ENCODE results near the gene RBPMS2. TPM values are rescaled to one million over a fixed set of nuclear protein-coding genes. Genes with fewer than 3 reads are reported as not detected.

RBPMS2 gene
- total RNA-seq, 2 donors from 2014 or later = 86.0 to 131 TPM

DNA sequence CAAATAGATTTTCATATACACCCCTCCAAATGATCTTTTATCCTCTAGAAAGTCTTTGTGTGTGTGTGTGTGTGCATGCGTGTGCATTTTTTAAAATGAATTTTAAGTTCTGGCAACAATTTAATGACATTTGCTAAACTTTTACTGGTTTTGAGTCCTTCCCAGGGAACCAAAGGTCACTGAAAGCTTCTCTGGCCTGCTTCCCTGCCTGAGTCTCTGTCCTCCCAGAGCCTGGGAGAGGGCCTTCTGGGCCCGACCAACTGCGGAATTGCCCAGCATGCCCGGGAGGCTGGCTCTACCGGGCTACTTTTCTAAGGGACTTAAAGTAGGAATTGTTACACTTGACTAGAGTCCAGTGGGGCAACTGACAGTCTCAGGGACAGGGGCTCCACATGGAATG lies 7.4 kb upstream of the RBPMS2 start:
- Mint-ChIP-seq H3K9me3 (no peaks in the 10 kb centered on the region), H3K4me3 (no peak overlapping the region), H3K36me3 (ENCODE audit: low read depth) (no peaks in the 10 kb centered on the region), H3K27me3 (ENCODE audit: insufficient read depth) (no peaks in the 10 kb centered on the region), H3K4me1 (peaks cover 35% of the 10 kb centered on the region), H3K27ac (no peak overlapping the region)
- no peaks in the 10 kb centered on the region for H3K36me3 ChIP-seq (ENCODE audit: control insufficient read depth, insufficient read depth, low read length)
- H3K9ac ChIP-seq (ENCODE audit: extremely low read depth, low read length, poor library complexity, severe bottlenecking) = no peak overlapping the region
- no peak overlapping the region for H3K4me3 ChIP-seq (ENCODE audit: low read length)
- TF ChIP-seq, protein P1, sequence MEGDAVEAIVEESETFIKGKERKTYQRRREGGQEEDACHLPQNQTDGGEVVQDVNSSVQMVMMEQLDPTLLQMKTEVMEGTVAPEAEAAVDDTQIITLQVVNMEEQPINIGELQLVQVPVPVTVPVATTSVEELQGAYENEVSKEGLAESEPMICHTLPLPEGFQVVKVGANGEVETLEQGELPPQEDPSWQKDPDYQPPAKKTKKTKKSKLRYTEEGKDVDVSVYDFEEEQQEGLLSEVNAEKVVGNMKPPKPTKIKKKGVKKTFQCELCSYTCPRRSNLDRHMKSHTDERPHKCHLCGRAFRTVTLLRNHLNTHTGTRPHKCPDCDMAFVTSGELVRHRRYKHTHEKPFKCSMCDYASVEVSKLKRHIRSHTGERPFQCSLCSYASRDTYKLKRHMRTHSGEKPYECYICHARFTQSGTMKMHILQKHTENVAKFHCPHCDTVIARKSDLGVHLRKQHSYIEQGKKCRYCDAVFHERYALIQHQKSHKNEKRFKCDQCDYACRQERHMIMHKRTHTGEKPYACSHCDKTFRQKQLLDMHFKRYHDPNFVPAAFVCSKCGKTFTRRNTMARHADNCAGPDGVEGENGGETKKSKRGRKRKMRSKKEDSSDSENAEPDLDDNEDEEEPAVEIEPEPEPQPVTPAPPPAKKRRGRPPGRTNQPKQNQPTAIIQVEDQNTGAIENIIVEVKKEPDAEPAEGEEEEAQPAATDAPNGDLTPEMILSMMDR (conservative IDR thresholded peaks at IDR 0.05) = no peak
- H3K27ac ChIP-seq (ENCODE audit: low read depth, low read length) = peak overlapping the region; percentile 30
- H3K4me1 ChIP-seq (ENCODE audit: control insufficient read depth, insufficient read depth, low read length) = peaks cover 3% of the 10 kb centered on the region
- no peaks in the 10 kb centered on the region for H3K27me3 ChIP-seq (ENCODE audit: control insufficient read depth, insufficient read depth, low read length, poor library complexity, severe bottlenecking)
- H3K9me3 ChIP-seq (ENCODE audit: control insufficient read depth, low read length) = no peaks in the 10 kb centered on the region
- 86 to 100% methylated on average over 1 to 5 of the region's 5 CpGs for WGBS, 2 experiments (ENCODE audit: insufficient coverage in 1 of 2, insufficient read length in 1 of 2)
- DNase-seq = no peak

DNA sequence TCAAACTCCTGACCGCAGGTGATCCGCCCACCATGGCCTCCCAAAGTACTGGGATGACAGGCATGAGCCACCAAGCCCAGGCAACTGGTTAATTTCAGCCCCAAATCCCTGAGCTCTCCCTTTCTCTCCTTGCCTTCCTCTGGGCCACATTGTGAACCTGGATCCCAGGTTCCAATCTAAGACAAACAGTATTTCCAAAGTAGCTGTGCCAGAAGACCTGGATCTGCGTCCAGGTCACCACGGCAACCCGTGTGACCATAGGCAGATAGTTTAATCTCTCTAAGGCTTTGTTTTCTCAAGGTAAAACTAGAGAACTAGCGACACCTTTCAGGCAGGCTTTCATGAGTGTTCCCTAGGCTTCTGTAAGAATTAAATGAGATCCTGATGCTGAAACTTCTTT lies 5.9 kb upstream of the RBPMS2 start:
- Histone ChIP-seq H3K27ac (ENCODE audit: low read depth, low read length) (peak overlapping the region; percentile 6), H3K9me3 (ENCODE audit: control insufficient read depth, low read length) (no peaks in the 10 kb centered on the region), H3K4me3 (ENCODE audit: low read length) (no peak overlapping the region), H3K9ac (ENCODE audit: extremely low read depth, low read length, poor library complexity, severe bottlenecking) (peak overlapping the region; percentile 45), H3K4me1 (ENCODE audit: control insufficient read depth, insufficient read depth, low read length) (peaks cover 9% of the 10 kb centered on the region), H3K27me3 (ENCODE audit: control insufficient read depth, insufficient read depth, low read length, poor library complexity, severe bottlenecking) (no peaks in the 10 kb centered on the region), H3K36me3 (ENCODE audit: control insufficient read depth, insufficient read depth, low read length) (no peaks in the 10 kb centered on the region)
- Mint-ChIP-seq H3K27ac (peak overlapping the region; percentile 76), H3K4me1 (peaks cover 45% of the 10 kb centered on the region), H3K36me3 (ENCODE audit: low read depth) (no peaks in the 10 kb centered on the region), H3K9me3 (no peaks in the 10 kb centered on the region), H3K27me3 (ENCODE audit: insufficient read depth) (no peaks in the 10 kb centered on the region), H3K4me3 (no peak overlapping the region)
- WGBS, 2 experiments (ENCODE audit: insufficient coverage in 1 of 2, insufficient read length in 1 of 2) = 87 to 89% methylated on average over 6 of the region's 6 CpGs
- TF ChIP-seq, protein P1 (conservative IDR thresholded peaks at IDR 0.05) = no peak
- no peak for DNase-seq

DNA sequence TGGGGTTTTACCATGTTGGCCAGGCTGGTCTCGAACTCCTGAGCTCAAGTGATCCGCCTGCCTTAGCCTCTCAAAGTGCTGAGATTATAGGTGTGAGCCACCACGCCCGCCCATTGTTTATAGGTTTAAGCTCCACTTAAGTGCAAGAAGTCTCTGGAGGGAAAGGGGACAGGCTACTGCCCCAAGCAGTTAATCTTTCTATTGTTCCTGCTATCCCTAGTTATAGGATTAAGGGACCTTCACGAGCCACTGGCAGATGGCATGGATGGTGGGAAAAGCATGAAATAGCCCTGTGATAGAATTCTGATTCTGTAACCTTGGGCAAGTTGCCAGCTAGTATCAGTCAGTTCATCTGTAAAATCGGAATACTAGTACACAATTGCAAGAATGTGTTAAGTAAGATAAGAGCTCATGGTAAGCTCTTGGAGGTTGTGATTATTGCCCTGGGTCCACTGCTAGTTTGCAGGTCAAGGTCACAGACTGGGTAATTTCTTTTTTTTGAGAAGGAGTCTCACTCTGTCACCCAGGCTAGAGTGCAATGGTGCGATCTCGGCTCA lies 5.3 kb upstream of the RBPMS2 start:
- H3K4me3 ChIP-seq (ENCODE audit: low read length) = no peak overlapping the region
- Mint-ChIP-seq H3K4me3 (peak overlapping the region; percentile 31), H3K27me3 (ENCODE audit: insufficient read depth) (no peaks in the 10 kb centered on the region), H3K4me1 (peaks cover 45% of the 10 kb centered on the region), H3K9me3 (no peaks in the 10 kb centered on the region), H3K36me3 (ENCODE audit: low read depth) (no peaks in the 10 kb centered on the region), H3K27ac (peak overlapping the region; percentile 86)
- no peak overlapping the region for H3K27ac ChIP-seq (ENCODE audit: low read depth, low read length)
- no peaks in the 10 kb centered on the region for H3K27me3 ChIP-seq (ENCODE audit: control insufficient read depth, insufficient read depth, low read length, poor library complexity, severe bottlenecking)
- H3K36me3 ChIP-seq (ENCODE audit: control insufficient read depth, insufficient read depth, low read length) = no peaks in the 10 kb centered on the region
- peak overlapping the region; percentile 45 for H3K9ac ChIP-seq (ENCODE audit: extremely low read depth, low read length, poor library complexity, severe bottlenecking)
- TF ChIP-seq, protein P1 (conservative IDR thresholded peaks at IDR 0.05) = no peak
- peak; percentile 69 for DNase-seq
- peaks cover 11% of the 10 kb centered on the region for H3K4me1 ChIP-seq (ENCODE audit: control insufficient read depth, insufficient read depth, low read length)
- WGBS, 2 experiments (ENCODE audit: insufficient coverage in 1 of 2, insufficient read length in 1 of 2) = 66 to 74% methylated on average over 5 to 7 of the region's 8 CpGs
- no peaks in the 10 kb centered on the region for H3K9me3 ChIP-seq (ENCODE audit: control insufficient read depth, low read length)
